Cortex of kidney (tissue), 1 donor: ENCODE results near the gene CDH4.

ENCODE experiments used
- DNase-seq: peaks from one replicate; lab custom pipeline; 2025; lab: John Stamatoyannopoulos, UW

CDH4 gene

DNA sequence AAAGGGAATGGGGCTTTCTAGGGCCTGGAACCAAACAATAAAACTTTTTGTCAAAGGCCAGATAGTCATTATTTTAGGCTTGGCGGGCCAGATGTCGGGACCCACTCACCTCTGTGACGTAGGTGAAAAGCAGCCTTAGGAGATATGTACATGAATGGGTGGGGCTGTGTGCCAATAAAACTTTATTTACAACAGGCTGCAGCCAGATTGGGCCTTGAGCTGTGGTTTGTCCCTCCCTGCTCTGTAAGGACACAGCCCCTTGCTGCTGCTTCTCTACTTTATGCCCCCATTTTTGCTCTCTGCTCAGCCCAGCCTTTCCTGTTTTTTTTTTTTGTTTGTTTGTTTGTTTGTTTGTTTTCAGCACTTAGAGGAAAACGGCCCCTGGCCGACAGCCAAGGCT is 32.7 kb downstream of the CDH4 start:
- DNase-seq = no peak

DNA sequence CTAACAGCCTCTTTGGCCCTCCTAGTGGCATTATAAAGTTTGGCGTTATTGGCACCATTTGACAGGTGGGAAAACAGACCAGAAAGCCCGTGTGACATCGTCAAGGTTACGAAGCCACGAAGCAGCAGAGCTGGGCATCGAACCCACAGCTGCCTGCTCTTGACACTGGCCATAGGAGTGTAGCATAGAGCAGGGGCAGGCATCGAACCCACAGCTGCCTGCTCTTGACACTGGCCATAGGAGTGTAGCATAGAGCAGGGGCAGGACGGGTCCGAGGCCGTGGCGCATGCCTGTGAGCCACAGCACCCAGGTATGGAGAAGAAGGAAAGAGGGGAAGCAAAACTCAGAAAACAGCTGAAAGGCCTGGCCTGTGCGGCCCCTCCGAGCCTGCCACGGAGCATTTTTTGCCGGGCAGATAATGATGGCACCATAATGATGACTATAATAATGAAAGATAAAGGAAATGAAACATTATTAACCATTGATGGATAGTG is 33.1 kb downstream of the CDH4 start:
- no peak for DNase-seq

GRCh38 chr20:61285691-61286090 is 33.6 kb downstream of the CDH4 start:
- no peak for DNase-seq

DNA sequence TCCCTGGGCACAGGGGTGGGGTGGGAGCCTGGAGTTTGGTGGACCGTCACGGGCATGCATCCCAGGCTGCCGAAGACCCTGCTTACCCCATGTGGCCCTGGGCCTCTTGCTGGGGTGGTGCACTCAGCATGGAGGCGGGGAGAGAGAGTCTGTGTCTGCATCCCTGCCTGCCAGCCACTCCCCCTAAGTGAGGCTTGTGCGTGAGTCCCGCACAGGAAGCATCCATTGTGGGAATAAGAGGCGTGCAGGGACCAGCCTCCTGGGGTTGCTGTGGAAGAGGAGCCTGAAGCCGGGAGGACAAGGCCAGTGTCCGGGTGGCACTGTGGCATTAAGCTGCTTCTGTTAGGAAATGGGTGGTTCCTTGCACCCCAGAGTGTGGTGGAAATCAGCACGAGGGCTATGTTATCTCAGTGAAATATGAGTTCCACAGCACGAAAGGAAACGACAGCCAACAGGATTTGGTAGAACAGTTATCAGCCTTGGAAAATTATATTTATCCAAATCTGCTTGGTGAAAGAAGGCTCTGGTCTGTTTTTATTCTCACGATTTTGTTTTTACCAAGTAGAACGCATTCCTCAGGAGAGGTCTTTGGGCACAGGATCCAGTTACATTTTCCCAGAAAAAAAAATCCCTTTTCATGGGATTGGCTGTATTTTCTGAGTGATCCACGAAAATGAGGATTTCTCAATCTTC is 35.7 kb downstream of the CDH4 start:
- DNase-seq = no peak

- DNase-seq = no peak
Observed at GRCh38 chr20:61288331-61288784, 36.3 kb downstream of the CDH4 start.

- no peak for DNase-seq
Observed at GRCh38 chr20:61289166-61289565, 37.1 kb downstream of the CDH4 start.

GRCh38 chr20:61290721-61291120 is 38.7 kb downstream of the CDH4 start:
- no peak for DNase-seq

GRCh38 chr20:61291166-61291829 is 39.2 kb downstream of the CDH4 start:
- DNase-seq = no peak

DNA sequence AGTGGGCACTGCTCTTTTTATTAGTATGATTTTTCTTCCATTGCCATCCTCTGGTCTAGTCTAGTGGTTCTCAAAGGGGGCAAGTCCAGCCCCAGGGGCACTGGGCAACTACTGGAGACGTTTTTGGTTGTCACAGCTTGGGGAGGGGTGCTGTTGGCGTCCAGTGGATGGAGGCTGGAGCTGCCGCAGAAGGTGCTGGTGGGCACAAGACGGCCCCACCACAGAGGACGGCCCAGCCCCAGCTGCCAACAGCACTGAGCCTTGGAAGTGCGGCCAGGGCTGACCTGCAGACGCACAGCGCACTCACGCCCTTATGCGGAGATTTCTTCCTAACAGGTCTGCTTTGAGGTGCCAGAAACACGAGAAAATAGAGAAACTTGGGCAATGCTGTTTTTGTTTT is 40.3 kb downstream of the CDH4 start:
- no peak for DNase-seq

DNA sequence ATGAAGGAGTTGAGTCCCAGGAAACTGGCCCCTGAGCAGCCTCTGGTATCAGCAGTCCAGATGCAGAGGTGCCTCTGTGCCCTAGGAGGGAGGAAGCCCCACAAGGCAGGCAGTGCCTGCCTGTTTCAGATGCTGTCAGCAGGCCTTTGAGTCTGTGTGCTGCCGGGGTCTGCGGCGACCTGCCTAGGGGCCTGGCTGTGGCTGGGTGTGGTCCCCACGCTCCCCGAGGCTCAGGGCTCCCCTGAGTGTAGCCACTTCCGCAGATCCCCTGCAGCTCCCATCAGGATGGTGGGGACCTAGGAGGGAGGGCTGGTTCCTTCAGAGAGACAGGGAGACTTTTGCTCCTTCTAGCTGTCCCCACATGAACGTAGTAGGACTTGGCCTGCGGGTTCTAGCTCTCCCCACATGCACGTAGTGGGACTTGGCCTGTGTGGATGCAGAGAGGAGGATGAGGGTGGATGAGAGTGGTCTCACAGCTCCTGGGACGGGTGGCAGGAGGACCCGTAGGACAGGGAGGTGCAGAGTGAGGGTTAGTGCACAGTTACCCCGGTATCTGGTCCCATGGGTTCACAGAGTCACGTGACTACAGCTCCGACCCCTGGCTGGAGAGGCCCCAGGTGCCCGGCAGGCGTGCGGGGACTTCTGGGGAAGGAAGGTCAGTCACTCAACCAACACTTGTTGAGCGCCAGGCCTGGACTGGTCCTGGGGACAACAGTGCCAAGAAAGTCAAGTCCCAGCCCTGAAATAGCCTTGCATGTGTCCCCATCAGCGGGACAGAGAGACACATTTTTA is 41.0 kb downstream of the CDH4 start:
- no peak for DNase-seq

DNA sequence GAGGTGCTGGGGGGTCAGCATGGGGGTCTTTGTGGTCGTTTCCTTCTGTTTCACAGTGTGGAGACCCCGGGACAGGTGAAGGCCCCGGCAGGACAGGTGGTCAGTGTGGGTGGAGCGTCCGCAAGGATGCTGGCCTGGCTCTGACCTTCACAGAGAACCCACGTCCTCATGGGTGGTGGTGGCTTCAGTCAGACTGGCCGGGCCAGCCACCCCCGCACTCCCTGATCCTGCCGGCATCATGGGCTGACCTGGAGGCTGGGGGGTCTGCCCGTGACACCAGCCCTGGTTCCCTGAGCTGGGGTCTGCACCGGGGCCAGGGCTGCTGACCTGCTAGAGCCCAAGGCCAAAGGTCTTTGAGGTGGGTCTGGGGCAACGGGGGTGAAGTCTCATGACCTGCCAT is 41.9 kb downstream of the CDH4 start:
- DNase-seq = no peak

GRCh38 chr20:61295249-61295648 is 43.2 kb downstream of the CDH4 start:
- DNase-seq = no peak

DNA sequence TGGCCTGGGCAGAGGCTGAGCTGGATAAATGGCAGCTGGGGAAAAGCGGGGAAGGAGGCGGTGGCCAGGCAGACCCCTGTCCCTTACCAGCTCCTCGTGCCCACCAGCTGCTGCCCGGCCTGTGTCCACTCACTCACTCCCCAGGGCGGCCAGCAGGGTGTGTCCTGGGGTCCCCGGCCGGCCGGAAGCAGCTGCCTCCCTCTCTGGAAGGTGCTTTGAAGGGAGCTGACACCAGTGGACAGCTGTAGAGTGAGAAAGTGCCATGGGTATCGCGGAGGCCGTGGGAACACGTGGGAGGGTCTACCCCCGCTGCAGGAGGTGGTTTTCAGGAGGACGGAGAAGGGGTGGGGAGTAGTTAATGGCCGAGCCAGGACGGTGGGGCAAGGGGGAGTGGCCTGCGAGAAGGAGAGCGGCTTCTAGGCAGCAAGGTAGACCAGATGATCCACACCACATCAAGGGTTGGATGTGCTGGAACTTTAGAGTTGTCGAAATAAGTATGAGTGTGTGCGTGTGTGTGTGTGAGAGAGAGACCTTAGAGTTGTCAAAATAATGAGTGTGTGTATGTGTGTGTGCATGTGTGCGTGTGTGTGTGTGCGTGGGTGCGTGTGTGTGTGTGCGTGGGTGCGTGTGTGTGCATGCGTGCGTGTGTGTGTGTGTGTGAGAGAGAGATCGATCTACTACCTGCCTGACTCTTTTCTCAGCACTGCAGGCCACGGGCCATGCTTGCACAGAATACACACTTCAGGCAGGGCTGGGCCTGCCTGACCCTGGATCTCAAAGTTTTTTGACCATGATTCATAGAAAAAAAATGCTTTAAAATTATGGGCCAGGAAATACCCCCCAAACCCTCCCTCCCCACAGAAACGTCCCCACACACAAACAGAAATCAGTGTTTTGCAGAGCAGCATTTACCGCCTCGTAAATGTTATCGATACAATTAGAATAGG is 43.9 kb downstream of the CDH4 start:
- DNase-seq = no peak

DNA sequence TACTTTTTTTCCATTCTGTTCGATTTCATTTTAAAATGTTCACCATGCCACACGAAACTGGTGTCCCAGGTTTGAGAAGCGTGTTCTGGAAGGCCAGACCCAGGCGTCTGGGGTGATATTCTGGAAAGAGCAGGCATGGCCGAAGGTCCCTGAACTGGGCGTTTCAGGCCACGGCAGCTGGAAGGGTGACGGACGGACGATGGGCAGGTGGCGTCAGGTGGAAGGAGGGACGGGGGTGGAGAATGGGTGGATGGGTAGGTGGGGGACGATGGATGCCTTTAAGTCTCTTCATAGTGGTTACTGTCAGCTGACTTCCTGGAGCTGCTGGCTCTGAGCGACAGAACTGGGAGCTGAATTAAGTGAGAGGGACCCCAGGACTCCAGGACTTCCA is 44.6 kb downstream of the CDH4 start:
- no peak for DNase-seq

DNA sequence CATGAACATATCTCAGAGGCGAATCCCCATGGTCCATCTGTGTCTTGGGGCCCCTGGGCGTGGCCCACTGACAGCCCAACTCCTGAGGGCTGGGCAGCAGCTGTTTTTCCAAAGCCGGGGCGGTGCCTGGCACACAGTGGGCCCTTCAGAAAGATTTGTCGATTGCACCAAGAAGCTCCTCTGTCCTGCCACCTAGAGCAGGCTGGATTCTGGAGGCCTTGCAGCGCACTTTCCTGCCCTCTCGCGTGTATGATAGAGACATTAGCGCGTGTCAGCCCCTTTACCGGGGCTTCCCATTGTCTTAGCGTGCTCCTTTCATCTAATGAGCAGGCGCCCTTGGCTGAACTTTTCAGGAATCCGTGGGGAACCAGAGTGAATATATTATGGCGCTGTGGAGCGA is 45.4 kb downstream of the CDH4 start:
- no peak for DNase-seq

GRCh38 chr20:61297986-61298385 is 45.9 kb downstream of the CDH4 start:
- no peak for DNase-seq

GRCh38 chr20:61298661-61299060 is 46.6 kb downstream of the CDH4 start:
- DNase-seq = no peak

GRCh38 chr20:61299104-61299503 is 47.0 kb downstream of the CDH4 start:
- no peak for DNase-seq

DNA sequence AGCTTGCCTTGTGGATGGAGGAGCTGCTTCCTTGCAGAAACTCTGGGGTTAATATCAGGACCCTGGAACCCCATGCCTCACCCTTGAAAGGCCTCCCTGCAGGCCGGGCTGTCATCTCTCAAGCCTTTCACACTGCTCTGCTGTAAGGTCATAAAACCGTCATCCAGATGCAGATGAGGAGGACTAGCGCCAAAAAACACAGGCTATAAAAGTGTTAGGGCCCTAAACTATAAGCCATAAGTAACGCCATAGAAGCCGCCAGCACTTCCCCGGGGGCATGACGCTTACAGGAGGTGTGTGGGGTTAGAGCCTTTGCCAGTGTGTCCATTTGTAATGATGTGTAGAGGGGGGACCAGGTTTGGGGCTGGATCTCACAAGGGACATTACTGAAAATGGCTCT is 47.6 kb downstream of the CDH4 start:
- no peak for DNase-seq

DNA sequence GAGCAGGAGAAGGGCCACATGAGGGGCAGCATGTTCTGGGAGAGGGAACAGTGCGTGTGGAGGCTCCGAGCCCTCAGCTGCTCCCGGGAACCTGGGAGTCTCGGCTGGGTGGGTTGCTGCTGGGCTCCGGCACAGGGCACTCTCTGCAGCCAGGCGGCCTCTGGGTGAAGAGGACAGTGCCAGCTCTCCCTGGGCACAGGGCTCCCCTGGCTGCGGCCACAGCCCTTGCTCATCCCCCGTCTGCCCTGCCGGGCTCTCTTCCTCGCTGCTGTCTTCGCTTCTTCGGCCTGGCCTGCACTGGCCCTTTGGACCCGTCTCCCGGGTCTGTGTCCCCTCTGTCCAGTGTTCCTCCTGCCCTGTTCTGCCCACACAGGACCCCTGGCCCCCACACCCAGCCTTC is 48.2 kb downstream of the CDH4 start:
- DNase-seq = no peak

- no peak for DNase-seq
Observed at GRCh38 chr20:61300709-61301108, 48.6 kb downstream of the CDH4 start.
